Stomach (tissue), 4 donors: Measurements from ENCODE around the gene ULK4.

Experiments
- CTCF ChIP-seq, 7 experiments: fragments of 450-650 bp in 4 of 7; fragments of 200-600 bp in 3 of 7; sonication (generic) in 3 of 7; IDR thresholded peaks; one replicate each; pipeline ENCODE4 v1.5.1; 2016 to 2019; ENCODE audit warnings: antibody characterized with exemption in 7 of 7, control low read depth in 2 of 7, mild to moderate bottlenecking in 1 of 7
- EP300 ChIP-seq: sonication (generic); formaldehyde crosslinking; IDR thresholded peaks from one replicate; pipeline ENCODE4 v1.6.1; 2017; ENCODE audit warnings: antibody characterized with exemption
- POLR2A ChIP-seq, 4 donors: fragments of 450-650 bp; IDR thresholded peaks; one replicate each; pipeline ENCODE4 v1.6.1; 2016; ENCODE audit warnings: antibody characterized with exemption in 4 of 4, control low read depth in 2 of 4, mild to moderate bottlenecking in 1 of 4, moderate library complexity in 1 of 4
- POLR2AphosphoS5 ChIP-seq, 3 donors: sonication (generic); formaldehyde crosslinking; IDR thresholded peaks; one replicate each; pipeline ENCODE4 v1.6.1; 2016; ENCODE audit warnings: antibody characterized with exemption in 3 of 3

- TF ChIP-seq CTCF (IDR thresholded peaks at IDR 0.05) (no peak), EP300 (no peak), POLR2A (IDR thresholded peaks at IDR 0.05) (no peak), POLR2AphosphoS5 (IDR thresholded peaks at IDR 0.05) (no peak)
Measured at GRCh38 chr3:41222501-41222900, 739.4 kb downstream of the ULK4 start.
